Measurements from ENCODE around the gene ARHGEF16.

Gene ARHGEF16

GRCh38 chr1:3509721-3510120 is 55.3 kb downstream of the ARHGEF16 start:
- TF ChIP-seq CTCF (IDR thresholded peaks at IDR 0.05) = no peak
- Histone ChIP-seq H3K36me3 (peaks cover 6 to 83% (median 63%) of the 10 kb centered on the region in 3 donors), H3K4me3 (no peak overlapping the region), H3K27me3 (no peaks in the 10 kb centered on the region), H3K4me1 (peaks cover 0 to 14% (median 10%) of the 10 kb centered on the region in 4 donors), H3K27ac (no peak overlapping the region), H3K9me3 (no peaks in the 10 kb centered on the region)
- intact Hi-C loops (cut with DNase I; ENCODE audit: low total_unique reads) = no loop called here
- no peak for DNase-seq

GRCh38 chr1:3510136-3510955 is 55.9 kb downstream of the ARHGEF16 start:
- no peak overlapping the region for H3K4me3 ChIP-seq
- intact Hi-C loops (cut with DNase I; ENCODE audit: low total_unique reads) = no loop called here
- H3K4me1 ChIP-seq = peaks cover 0 to 7% (median 4%) of the 10 kb centered on the region in 4 donors
- H3K36me3 ChIP-seq = peaks cover 6 to 83% (median 65%) of the 10 kb centered on the region in 3 donors
- H3K27ac ChIP-seq = no peak overlapping the region
- H3K9me3 ChIP-seq = no peaks in the 10 kb centered on the region
- no peak for DNase-seq
- H3K27me3 ChIP-seq = no peaks in the 10 kb centered on the region
- no peak for TF ChIP-seq CTCF (IDR thresholded peaks at IDR 0.05)

- Histone ChIP-seq H3K4me1 (peaks cover 0 to 5% (median 2%) of the 10 kb centered on the region in 4 donors), H3K27me3 (no peaks in the 10 kb centered on the region), H3K9me3 (no peaks in the 10 kb centered on the region), H3K36me3 (peaks cover 6 to 83% (median 65%) of the 10 kb centered on the region in 3 donors), H3K27ac (no peak overlapping the region), H3K4me3 (no peak overlapping the region)
- no peak for DNase-seq
- TF ChIP-seq CTCF (IDR thresholded peaks at IDR 0.05) = no peak
- intact Hi-C loops (cut with DNase I; ENCODE audit: low total_unique reads) = no loop called here
Measured at GRCh38 chr1:3510956-3511250, 56.4 kb downstream of the ARHGEF16 start.

- no peak for DNase-seq
- Histone ChIP-seq H3K27me3 (no peaks in the 10 kb centered on the region), H3K27ac (no peak overlapping the region), H3K4me3 (no peak overlapping the region), H3K4me1 (peaks cover 0 to 7% (median 4%) of the 10 kb centered on the region in 4 donors), H3K36me3 (peaks cover 6 to 80% (median 65%) of the 10 kb centered on the region in 3 donors), H3K9me3 (no peaks in the 10 kb centered on the region)
- intact Hi-C loops (cut with DNase I; ENCODE audit: low total_unique reads) = no loop called here
- no peak for TF ChIP-seq CTCF (IDR thresholded peaks at IDR 0.05)
Measured at GRCh38 chr1:3511306-3511705, 56.8 kb downstream of the ARHGEF16 start.

- TF ChIP-seq CTCF (IDR thresholded peaks at IDR 0.05) = no peak
- Histone ChIP-seq H3K36me3 (peaks cover 6 to 75% (median 59%) of the 10 kb centered on the region in 3 donors), H3K27me3 (no peaks in the 10 kb centered on the region), H3K27ac (no peak overlapping the region), H3K9me3 (no peaks in the 10 kb centered on the region), H3K4me1 (peaks cover 0 to 13% (median 9%) of the 10 kb centered on the region in 4 donors), H3K4me3 (no peak overlapping the region)
- intact Hi-C loops (cut with DNase I; ENCODE audit: low total_unique reads) = no loop called here
- no peak for DNase-seq
Measured at GRCh38 chr1:3511856-3512255, 57.4 kb downstream of the ARHGEF16 start.

All from tibial artery (tissue), 4 donors.